VCaP (cell line): ENCODE results near the gene EFCAB6.

ENCODE experiments used
- H3K27ac ChIP-seq: fragments of 450-650 bp; 2 replicates; pipeline ENCODE4 v1.5.1; 2017
- CTCF ChIP-seq: fragments of 450-650 bp; conservative IDR thresholded peaks from 2 replicates; pipeline ENCODE4 v1.5.1; 2017; ENCODE audit warnings: mild to moderate bottlenecking, moderate library complexity

EFCAB6 gene

DNA sequence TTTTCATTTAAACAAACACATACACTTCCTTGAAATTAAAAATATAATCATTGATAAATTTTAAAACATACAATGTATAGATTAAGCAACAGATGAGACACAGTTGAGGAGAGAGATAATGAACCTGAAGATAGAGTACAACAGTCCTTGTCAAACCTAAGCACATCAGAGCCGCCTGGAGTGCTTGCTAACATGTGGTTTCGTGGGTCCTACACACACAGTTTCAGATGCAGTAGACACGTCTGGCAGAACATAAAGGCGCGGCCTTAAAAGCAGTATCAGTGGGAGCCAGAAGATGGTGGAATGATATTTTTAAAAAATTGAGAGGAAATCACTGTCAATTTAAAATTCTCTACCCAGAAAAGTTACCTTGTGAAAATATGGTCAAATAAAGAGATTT, 265.9 kb downstream of the EFCAB6 start:
- no peak for TF ChIP-seq CTCF
- H3K27ac ChIP-seq: no peak overlapping the region

DNA sequence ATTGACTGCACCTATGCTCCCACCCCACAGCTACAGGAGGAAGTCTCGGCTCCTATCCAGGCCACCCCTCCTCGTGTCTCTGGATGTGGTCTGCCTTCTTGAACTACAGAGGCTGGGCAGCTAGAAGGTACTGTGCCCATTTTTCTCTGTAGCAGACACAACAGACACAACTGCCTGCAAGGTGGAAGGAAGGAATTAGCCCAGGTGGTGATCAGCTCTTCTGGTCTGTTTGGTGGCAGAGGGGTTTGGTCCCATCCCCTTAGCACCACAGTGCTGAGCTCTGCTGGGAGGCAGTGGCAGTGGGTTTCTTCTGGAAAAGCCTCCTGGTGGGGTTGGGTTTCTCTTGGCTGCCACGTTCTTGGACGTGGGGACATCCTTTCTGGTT, 267.8 kb downstream of the EFCAB6 start:
- TF ChIP-seq CTCF: no peak

DNA sequence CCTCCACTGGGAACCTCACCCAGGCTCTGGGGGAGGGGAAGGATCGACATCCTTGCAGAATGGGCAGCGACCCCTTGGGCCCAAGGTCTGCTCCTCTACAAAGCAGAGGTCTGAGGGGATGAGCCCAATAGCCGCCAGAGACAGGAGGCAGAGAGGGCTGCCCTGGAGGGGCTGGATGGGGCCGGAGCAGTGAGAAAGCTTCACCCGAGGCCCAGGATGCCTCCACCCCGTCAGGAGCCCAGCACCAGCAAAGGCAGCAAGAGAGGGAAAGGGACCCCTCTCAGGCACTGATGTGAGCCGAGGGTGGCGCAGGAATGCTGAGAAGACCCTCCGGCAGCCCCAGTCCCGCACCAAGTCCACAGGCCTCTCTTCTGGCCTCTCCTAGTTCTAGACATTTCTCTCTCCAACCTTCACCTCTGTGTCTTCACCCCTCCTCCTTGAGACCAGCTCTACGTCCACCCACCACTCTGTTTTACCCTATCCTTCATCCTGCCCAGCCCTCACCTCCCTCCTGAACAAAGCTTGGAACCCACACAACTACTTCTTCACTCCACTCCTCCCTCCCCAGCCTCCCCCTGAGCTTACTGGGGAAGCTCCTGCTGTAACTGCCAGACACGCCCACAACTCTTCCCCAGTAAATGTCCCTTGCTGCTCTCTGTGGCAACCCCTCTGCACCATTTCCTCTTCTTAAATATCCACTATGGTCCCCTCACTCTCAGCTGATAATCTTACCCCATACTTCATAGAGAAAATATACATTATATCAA, 268.4 kb downstream of the EFCAB6 start:
- no peak for TF ChIP-seq CTCF
- H3K27ac ChIP-seq: no peak overlapping the region

More for the DNA sequence above, 267.8 kb downstream of the EFCAB6 start:
- no peak overlapping the region for H3K27ac ChIP-seq

- TF ChIP-seq CTCF: no peak
- no peak overlapping the region for H3K27ac ChIP-seq
Measured at GRCh38 chr22:43542681-43543521, 269.2 kb downstream of the EFCAB6 start.

GRCh38 chr22:43541462-43542407, 270.4 kb downstream of the EFCAB6 start:
- no peak for TF ChIP-seq CTCF
- H3K27ac ChIP-seq: no peak overlapping the region

GRCh38 chr22:43541022-43541421, 271.1 kb downstream of the EFCAB6 start:
- no peak overlapping the region for H3K27ac ChIP-seq
- TF ChIP-seq CTCF: no peak
